ENCODE results near the gene MAN2B1. TPM values are rescaled to one million over a fixed set of nuclear protein-coding genes. Genes with fewer than 3 reads are reported as not detected.
"Not testable (repeated sequence)": the region's sequence is repeated elsewhere in the genome, so short reads cannot be mapped to it uniquely, and the experiment has no call there.

Gene MAN2B1
- total RNA-seq, 1 experiment from 2014 or later = 34.2 TPM

DNA sequence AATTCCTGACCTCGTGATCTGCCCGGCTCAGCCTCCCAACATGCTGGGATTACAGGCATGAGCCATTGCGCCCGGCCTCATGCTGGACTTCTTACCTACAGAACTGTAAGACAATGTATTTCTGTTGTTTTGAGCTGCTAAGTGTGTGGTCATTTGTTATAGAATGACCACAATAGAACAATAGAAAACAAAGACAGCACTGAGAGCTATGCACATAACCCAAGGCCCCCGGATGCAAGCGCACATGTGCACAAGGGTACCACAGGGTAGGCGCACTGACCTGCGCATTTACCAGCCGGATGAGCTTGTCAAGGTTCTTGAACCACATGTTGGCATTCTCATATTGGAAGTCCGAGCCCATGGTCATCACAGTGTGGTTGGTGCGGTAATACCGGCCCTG is 5.6 kb downstream of the MAN2B1 start:
- no peak for DNase-seq (ENCODE audit: low spot score)

DNA sequence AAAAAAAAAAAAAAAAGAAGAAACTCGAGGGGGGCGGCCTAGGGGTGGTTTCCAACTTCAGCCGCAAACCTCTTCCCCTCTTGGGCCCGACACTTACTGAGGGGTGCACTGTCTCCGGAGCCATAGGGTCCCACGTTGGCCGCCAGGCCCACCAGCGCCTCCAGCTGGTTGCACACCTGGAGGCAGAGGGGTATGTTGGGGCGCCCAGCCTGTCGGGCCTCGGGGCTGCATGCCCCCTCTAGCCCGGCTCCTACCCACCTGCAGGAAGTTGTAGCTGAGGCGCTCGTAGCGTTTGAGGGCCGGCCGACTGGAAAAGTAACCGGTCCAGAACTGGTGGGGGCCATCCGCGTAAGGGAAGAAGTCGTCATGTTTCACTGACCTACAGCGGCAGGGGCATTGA is 8.6 kb downstream of the MAN2B1 start:
- no peak for DNase-seq (ENCODE audit: low spot score)

DNA sequence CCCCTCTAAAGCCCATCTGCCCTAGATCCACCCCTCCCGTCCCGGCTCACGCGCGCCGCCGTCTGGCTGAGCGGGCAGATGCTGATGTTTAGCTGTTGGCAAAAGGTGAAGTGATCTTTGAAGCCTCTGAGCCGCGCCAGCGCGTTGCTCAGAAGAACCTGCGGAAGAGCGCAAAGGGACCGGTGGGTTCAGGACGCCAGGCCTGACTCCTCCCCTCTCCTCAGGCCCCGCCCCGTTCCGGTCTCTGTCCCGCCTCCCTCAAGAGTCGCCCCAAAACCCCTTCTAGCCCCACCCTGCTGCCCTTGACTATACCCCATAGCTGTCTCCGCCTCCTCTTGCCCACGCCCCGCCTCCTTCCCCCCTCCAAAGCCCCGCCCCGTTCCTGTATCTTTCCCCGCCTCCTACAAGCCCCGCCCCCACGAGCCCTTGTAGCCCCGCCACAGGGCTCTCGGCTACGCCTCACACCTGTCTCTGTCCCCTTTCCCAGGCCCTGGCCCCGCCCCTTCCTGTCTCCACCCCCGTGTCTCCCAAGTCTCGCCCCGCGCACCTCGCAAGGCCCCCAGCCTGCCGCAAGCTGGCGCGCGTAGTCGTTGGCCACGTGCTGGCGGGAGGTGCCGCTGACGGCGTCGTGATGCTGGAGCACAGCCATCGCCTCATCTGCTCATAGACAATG is 9.5 kb downstream of the MAN2B1 start:
- no peak for DNase-seq (ENCODE audit: low spot score)

DNA sequence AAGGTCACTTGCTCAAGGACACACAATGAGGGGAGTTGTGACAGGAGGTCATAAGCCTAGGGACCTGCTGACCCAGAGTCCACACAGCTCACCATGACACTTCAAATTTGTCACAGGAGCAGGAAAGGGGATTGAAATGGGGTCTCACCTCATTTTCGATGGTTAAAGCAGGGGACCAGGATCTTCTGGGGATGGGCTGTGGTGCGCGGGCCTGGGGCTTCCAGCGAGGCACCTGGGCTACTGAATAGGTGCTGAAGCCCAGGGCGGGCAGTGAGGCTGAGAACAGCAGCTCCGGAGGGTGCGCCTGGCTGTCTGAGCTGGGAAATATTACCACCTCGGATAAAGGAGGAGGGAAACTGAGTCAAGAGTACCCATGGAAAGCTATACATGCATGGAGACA is 11.0 kb downstream of the MAN2B1 start:
- DNase-seq (ENCODE audit: low spot score) = no peak

DNA sequence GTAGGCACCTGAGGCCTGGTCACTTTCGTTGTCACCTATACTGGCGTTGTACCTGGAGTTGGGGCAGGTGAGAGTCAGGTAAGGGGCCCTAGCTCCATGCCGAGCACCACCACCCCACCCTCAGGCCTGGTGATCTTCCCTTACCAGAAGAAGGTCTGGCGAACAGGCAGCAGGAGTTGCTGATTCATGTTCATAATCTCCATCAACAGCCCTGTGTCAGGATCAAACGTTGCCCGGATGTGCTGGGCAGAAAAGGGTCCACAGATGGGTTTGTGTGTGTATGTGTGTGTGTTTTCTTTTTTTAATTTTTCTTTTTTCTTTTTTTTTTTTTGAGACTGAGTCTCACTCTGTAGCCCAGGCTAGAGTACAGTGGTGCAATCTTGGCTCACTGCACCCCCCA is 14.3 kb downstream of the MAN2B1 start:
- no peak for DNase-seq (ENCODE audit: low spot score)

DNA sequence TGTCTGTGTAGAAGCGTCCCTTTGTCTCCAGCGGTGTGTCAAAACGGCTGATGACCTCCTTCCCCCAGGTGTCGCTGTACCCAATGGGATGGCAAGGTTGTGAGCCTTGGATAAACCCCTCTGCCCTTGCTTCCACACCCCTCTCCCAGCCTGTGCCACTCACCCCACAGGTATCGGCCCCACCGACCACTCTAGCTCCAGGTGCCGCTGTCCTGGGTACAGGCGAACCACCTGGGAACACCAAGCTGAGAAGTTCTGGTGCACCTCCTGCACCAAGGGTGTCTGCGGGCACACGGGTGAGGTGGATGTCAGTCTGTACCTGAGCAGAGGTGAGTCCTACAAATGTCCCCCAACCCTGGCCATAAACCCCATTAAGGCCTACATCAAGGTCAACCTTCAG is 16.6 kb downstream of the MAN2B1 start:
- DNase-seq (ENCODE audit: low spot score) = no peak

DNA sequence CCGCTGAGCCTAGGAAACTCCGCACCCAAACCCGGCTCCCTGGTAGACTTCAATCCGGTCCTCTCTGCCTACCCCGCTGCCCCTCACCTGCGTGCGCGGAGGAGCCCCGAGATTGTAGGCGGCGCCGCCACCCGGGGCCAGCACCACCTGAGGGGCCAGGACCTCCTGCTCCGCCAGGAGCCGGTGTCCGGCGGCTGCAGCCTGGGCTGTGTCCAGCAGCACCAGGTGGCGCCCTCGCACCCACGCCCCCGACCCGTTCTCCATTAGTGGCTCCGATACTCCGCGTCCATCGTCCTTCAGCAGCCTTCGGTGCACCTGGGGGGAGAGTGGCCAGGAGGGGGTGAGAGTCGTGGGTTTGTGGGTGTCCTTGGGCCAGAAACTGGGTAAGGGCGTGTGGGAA is 18.5 kb downstream of the MAN2B1 start:
- no peak for DNase-seq (ENCODE audit: low spot score)

DNA sequence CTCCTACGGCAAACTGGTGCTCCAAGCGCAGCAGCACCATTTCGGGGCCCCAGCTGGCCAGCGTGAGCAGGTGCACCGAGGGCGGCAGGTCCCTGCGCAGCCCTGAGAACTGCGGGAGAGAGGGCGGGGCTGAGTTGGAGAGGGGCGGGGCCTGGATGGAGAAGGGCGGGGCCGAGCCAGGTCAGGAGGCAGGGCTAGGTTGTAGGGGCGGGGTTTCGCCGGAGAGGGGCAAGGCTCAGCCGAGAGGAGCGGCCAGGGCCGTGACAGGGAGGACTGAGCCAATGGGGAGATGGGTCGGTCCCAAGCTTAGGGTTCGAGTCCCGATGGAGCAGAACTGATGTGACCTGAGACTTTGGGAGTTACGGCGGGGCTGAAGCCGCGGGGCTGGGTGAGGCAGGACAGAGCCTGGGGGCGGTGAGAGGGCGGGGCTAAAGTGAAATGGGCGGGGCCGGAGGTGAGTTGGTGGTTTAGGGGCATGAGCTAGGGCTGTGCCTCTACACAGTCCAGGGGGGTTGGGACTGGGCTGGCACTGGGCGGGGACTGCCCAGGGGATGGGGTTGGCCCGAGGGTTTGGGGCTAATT is 19.0 kb downstream of the MAN2B1 start:
- DNase-seq (ENCODE audit: low spot score) = no peak

DNA sequence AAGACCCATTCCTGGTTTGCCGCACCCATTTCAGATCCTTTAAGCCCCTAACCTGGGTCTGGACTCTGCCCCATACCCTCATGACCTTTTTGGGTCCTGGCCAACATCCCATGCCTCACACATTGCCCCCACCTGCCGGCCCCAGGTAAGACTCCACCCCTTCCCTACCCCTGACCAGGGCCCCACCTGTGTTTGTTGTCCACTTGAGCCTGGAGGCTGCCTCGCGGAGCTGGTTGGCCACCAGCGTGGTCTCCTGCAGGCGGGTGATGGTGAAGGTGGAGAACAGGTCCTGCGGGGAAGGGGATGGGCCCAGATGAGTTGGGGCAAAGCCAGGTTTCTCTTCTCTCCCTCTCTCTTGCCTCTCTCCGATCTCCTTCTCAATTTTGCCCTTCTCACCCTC is 19.5 kb downstream of the MAN2B1 start:
- DNase-seq (ENCODE audit: low spot score) = no peak

DNA sequence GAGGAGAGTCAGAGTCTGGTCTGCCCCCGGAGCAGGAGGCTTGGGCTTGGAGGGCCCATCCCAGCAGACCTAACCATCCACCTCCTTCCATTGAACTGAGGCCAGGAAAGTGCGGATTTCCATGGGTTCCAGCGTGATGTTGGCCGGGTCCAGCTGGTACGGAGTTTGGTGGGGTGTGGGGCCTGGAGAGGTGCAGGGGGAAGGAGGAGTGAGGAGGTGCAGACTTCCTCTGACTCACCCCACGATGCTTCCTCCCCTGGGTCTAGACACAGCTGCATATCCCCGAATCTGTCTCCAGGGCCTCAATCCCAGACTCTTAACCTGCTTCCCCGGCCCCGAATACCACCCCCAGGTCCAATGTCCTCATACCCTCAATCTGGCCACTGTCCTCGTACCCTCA is 20.0 kb downstream of the MAN2B1 start:
- DNase-seq (ENCODE audit: low spot score) = no peak

DNA sequence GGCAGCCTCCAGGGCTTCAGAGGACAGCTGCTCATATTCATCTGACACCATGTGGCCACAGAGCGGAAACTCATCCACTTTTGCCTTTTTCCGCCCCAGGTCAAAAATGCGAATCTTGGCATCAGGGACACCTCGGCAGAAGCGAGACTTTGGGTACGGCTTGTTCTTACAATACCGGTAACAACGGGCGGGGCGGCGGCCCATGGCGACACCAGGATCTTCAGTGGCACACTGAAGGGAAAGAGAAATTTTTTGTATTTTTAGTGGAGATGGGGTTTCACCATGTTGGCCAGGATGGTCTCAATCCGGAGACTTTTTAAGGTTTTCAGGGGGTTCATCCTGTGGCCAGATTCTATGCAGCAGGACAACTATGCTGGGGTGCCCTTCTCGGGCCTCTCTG is 22.8 kb downstream of the MAN2B1 start:
- not testable (repeated sequence) for DNase-seq (ENCODE audit: low spot score)

DNA sequence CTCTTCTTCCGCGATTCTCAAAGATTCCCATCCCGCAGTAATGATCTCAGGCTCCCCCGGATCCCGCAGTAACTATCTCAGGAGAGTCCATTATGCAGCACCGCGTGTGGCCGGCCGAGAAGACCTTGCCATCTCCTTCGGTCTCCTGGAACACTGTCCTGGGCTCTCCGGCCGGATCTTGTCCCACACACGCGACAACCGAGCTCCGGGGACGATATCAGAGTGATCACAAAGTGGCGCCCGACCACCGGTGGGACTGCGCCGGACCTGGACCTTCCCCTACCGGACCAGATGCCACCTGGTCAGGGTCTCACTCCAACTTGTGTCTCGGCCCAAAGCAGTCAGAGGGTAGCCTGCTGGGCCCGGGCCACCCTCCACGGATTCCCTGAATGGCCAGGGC is 24.0 kb downstream of the MAN2B1 start:
- no peak for DNase-seq (ENCODE audit: low spot score)

DNA sequence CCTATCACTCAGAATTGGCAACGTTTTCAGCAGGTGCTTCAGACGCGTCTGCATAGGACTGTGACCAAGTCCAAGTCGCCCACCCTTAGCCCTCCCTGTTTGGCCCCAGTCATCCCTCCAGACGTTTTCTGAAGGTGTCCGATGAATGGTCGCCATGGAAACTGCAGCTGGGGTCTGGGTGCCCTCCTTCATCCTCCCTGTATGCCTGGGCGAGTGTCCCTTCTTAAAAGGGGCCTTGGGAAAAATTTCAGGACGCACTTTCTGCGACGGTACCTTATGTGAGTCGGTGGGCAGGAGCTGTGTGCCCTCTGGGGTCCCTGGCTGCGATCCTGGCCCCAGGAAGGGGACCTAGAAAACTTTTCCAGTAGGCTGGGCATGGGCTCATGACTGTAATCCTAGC is 25.1 kb downstream of the MAN2B1 start:
- no peak for DNase-seq (ENCODE audit: low spot score)

DNA sequence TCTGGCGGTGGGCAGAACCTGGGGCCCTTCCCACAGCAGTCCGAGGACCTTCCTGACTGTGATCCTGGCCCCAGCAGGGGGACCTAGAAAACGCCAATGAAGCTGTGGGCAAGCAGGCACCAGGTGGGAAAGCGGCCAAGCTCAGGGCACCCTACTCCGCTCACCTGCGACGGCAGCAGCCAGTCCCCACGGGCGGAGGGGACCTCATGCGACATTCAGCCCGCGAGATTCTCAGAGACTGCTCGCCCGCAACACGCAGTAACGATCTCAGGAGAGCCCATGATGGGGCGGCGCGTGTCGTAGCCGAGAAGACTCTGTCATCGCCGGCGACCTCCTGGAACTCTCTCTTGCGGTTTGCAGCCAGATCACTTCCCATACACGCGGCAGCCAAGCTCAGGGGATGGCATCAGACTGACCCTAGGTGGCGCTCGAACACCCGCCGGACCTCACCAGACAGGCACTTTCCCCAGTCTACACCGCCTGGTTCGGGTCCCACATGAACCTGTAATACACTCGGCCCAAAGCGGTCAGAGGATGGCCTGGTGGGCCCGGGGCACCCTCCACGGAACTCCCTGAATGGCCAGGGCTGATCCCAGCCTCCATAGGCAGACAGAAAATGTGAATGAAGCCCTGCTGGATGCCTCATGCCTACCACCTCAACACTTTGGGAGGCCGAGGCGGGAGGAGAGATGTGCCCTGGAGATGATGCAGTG is 26.5 kb downstream of the MAN2B1 start:
- DNase-seq (ENCODE audit: low spot score) = peak; percentile 78

DNA sequence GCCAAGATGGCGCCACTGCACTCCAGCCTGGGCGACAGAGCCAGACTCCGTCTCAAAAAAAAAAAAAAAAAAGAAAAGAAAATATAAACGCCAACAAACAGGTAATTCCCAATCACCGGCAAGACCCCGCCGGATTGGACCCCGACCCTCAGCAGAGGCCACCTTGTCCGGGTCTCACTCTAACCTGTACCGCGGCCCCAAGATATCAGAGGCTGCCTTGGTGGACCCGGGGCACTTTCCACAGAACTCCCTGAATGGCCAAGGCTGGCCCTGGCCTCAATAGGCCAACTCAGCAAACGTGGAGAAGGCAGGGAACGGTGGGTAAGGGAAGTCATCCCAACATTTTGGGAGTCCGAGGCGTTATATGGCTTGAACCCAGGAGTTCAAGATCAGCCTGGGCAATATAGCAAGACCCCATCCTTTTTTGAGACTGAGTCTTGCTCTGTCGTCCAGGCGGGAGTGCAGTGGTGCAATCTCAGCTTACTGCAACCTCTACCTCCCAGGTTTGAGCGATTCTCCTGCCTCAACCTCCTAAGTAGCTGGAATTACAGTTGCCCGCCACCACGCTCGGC is 27.8 kb downstream of the MAN2B1 start:
- no peak for DNase-seq (ENCODE audit: low spot score)

DNA sequence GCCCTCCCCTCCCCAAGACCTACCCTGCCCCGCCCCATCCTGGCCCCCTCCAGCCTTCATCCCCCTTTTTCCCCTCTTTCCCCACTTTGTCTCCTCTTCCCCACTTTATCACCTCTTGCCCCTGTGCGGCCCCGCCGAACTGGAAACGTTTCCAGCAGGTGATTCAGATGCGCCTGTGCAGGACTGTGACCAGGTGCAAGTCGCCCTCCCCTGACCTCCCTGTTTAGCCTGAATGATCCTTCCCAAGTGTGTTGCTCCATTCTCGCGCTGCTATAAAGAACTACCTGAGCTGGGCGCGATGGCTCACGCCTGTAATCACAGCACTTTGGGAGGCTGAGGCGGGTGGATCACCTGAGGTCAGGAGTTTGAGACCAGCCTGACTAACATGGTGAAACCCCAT is 29.9 kb downstream of the MAN2B1 start:
- DNase-seq (ENCODE audit: low spot score) = no peak

DNA sequence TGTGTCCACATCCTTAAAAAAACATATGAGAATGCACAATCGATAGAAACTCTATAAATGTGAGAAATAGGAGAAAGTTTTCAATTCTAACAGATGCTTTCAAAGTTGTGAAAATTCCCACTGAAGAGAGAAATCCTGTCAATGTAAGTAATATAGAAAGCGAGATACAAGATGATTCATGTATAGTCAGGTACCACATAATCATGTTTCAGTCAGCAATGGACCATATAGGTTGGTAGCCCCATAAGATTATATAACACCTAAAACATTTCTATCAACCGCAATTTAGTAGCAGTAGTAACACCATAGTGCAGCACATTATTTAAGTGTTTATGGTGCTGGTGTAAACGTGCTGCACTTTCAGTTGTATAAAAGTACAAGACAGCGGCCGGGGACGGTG is 37.3 kb downstream of the MAN2B1 start:
- no peak for DNase-seq (ENCODE audit: low spot score)

DNA sequence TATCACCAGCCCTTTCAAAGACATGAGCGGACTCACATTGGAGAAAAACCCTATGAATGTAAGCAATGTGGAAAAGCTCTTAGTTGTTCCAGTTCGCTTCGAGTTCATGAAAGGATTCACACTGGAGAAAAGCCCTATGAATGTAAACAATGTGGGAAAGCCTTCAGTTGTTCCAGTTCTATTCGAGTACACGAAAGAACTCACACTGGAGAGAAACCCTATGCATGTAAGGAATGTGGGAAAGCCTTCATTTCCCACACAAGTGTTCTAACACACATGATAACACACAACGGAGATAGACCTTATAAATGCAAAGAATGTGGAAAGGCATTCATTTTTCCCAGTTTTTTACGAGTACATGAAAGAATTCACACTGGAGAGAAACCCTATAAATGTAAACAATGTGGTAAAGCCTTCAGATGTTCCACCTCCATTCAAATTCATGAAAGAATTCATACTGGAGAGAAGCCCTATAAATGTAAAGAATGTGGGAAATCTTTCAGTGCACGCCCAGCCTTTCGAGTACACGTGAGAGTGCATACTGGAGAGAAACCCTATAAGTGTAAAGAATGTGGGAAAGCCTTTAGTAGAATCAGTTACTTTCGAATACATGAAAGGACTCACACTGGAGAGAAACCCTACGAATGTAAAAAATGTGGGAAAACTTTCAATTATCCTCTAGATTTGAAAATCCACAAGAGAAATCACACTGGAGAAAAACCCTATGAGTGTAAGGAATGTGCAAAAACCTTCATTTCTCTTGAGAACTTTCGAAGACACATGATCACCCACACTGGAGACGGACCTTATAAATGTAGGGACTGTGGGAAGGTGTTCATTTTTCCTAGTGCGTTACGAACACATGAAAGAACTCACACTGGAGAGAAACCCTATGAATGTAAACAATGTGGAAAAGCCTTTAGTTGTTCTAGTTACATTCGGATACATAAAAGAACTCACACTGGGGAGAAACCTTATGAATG is 38.2 kb downstream of the MAN2B1 start:
- no peak for DNase-seq (ENCODE audit: low spot score)

DNA sequence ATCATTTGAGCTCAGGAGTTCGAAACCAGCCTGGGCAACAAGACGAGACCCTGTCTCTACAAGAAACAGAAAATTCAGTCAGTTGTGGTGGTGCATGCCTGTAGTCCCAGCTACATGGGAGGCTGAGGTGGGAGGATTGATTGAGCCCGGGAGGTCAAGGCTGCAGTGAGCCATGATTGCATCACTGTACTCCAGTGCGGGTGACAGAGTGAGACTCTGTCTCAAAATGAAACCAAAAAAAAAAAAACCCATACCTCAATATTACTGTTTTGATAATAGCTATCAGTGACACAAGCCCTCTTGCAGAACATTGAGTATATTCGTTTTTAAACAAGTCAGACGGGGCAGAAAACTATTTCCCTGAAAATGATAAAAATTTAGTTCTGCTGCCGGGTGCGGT is 39.6 kb downstream of the MAN2B1 start:
- DNase-seq (ENCODE audit: low spot score) = no peak

DNA sequence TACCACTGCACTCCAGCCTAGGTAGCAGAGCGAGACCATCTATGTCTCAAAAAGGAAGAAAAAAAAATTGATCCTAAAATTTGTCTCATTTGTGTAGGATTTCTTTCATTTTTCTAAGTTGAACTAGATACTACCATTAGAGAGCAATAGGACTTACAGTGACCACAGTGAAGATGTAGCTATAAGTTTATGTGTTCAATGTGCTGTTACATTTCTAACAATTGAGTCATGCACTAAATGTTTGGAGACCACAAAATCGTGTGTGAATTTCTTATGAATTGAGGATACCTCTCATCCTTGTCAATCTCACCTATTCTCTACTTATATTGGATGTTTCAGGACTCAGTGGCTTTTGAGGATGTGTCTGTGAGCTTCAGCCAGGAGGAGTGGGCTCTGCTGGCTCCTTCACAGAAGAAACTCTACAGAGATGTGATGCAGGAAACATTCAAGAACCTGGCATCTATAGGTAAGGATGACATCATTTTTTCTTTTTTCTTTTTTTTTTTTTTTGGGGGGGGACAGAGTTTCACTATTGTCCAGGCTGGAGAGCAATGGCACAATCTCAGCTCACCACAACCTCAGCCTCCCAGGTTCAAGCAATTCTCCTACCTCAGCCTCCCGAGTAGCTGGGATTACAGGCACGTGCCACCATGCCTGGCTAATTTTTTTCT is 43.0 kb downstream of the MAN2B1 start:
- no peak for DNase-seq (ENCODE audit: low spot score)
